Measurements from ENCODE around the gene SIPA1L3.

The SIPA1L3 gene

GRCh38 chr19:37950471-37951175, 43.6 kb downstream of the SIPA1L3 start:
- no peak for DNase-seq

DNA sequence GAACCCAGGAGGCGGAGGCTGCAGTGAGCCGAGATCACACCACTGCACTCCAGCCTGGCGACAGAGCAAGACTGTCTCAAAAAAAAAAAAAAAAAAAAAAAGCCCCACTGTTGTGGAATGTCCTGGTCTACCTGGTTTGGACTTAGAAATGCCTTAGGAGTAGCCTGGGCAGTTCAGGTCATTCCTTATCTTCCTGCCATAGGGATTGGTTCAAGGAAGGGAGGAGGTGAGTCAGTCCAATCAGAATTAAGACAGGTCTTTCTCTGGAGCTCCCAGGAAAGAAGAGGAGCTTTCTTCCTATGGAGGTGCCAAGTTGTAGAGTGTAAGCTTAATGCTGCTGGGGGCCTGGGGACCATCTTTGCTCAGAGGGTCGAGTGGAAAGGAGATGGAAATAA, 44.8 kb downstream of the SIPA1L3 start:
- no peak for DNase-seq

DNA sequence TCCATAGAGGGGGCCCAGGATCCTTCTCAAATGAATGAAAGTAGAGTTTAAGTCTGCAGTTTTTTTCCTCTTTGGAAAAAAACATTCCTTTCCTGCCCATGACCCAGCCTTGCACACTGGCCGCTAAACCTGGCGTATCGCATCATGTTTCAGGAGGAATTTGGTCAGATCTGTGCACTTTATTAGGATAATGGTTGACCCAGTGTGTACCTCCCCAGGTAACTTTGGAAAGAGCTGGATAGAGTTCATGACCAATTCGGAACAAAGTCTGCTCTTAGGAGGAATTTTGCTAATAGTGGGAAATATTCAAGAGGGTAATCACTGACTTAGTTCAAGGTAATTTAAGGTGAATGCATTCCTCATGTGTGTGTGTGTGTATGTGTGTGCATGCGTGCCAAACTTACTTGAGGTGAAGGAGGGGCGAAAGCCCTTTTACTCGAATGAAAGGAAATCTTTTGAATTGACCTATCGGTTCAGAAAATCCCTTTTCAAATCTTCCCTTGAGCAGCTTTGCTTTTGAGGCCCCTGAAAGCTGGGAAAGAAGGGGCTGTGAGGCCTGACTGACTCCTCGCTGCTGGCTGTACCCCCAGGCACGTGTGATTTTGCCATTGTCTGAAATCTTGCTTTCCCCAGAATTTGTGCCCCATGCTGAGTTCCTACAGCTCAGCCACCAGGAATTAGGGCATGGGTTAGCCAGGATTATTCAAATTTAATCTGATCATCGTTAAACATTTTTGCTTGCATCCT, 46.3 kb downstream of the SIPA1L3 start:
- DNase-seq, result no peak

GRCh38 chr19:37953918-37954303, 46.9 kb downstream of the SIPA1L3 start:
- no peak for DNase-seq

- DNase-seq, result no peak
Measured at GRCh38 chr19:37954421-37954874, 47.4 kb downstream of the SIPA1L3 start.

GRCh38 chr19:37955986-37956385, 49.0 kb downstream of the SIPA1L3 start:
- no peak for DNase-seq

- DNase-seq, result no peak
Measured at GRCh38 chr19:37957176-37957575, 50.2 kb downstream of the SIPA1L3 start.

- no peak for DNase-seq
Measured at GRCh38 chr19:37959665-37960114, 52.7 kb downstream of the SIPA1L3 start.

- DNase-seq, result no peak
Measured at GRCh38 chr19:37961198-37961597, 54.2 kb downstream of the SIPA1L3 start.

DNA sequence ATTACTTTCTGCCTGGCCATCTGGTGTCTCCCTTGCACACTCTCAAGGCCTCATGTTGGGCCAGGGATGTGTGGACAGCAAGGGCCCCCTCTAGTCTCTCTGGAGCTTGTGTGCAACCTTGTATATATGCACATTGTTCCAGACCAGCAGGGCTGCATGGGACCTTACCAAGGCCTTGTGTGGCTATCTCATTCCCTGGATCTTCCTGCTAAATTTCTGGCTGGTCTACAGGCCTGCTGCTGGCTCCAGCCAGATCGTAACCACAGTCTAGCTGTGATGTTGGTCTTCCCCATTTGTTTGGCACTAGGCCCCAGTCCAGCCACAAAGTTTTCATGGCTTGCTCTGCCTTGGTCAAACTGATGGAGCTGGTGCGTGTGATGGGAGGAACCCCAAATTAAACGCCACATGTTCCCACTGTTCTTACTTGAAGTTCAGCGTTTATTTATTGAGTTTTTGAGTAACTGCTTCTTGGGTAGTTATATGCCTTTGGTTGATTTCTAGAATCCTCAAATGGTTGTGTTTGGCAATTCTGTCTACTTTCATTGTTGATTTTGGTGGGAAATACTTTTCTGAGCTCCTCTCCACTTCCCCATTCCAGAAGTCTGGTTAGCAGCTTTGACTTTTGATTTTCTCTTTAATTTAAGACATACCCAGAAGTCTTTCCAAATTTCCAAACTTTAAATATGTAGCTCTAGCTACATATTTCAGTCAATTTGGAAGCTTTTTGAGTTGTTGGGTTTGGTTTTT, 56.4 kb downstream of the SIPA1L3 start:
- no peak for DNase-seq

GRCh38 chr19:37964109-37964508, 57.1 kb downstream of the SIPA1L3 start:
- no peak for DNase-seq

DNA sequence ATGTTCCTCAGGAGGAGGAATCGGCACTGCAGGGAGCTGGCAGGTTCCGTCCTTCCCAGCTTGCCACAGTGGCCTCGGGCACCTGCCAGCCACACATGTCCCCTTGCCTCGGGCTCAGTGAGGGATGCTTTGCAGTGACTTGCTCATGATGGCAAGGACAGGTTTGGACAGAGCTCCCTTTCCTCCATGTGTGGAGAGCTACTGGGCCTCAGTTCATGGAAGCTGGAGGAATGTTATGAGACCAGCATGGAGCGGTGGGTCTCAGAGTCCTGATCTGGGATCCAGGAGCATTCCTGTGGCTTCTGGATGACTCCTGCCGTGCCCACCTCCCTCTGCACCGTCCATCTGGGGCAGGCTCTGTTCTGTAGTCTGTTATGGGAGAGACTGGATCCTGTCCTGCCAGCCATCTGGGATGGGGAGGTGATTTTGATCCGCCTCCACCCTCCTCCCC, 59.2 kb downstream of the SIPA1L3 start:
- no peak for DNase-seq

DNA sequence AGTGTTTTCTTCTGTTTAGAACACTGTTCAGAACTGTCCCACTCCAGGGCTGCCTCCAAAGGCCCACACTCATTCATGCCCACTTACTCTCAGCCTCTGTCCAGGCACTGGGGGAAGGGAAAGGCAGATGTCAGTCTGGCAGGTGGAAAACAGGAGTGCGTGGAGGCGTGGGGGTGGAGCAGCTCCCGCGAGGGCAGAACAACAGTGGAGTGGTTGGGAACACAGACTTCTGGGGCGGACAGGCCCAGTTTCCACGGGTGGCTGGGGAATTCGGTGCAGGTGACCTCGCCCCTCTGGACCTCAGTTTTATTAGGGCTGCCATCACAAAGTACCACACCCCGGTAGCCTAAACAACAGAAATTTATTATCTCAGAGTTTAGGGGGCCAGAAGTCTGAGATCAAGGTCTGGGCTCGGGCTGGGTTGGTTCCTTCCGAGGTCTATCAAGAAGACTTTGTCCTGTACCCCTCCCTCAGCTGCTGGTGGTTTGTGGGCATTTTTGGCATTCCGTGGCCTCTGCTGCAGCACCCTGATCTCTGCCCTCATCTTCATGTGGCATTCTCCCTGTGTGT, 59.7 kb downstream of the SIPA1L3 start:
- DNase-seq, result no peak

DNA sequence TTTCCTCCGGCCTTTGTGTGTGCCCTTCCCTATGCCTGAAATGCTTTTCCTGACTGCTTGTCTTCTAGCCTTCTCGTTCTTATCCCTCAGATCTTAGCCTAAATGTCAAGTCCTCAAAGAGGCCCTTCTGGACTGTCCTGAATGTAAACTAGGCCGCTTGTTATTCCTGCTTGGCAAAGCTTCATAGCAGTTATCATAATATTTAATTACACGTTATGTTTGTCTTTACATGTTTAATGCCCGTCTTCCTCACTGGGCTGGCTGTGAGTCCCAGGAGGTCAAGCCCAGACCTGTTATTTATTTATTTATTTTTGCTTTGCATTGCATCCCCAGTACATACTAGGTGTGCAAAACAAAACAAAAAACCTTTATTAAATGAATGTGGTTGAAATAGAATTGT, 62.7 kb downstream of the SIPA1L3 start:
- DNase-seq, result no peak

DNA sequence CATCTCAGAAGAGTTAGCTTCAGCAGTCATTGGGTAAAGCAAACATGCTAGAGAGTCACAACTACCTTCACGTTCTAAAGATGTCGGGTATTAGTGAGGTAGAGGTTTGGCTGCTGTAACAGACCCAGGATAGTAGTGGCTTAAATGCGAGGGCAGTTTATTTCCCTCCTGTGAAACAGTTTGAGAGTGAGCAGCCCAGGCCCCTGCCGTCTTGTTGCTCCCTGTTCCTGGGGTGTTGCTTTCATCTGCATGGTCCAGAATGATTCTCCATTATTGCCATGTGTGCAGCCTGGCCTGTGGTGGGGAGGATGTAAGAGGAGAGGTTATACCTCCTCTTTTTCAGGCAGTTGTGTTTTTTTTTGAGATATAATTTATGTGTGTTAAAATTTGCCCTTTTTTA, 63.7 kb downstream of the SIPA1L3 start:
- no peak for DNase-seq

- no peak for DNase-seq
Measured at GRCh38 chr19:37972803-37973202, 65.8 kb downstream of the SIPA1L3 start.

- no peak for DNase-seq
Measured at GRCh38 chr19:37973666-37974065, 66.7 kb downstream of the SIPA1L3 start.

DNA sequence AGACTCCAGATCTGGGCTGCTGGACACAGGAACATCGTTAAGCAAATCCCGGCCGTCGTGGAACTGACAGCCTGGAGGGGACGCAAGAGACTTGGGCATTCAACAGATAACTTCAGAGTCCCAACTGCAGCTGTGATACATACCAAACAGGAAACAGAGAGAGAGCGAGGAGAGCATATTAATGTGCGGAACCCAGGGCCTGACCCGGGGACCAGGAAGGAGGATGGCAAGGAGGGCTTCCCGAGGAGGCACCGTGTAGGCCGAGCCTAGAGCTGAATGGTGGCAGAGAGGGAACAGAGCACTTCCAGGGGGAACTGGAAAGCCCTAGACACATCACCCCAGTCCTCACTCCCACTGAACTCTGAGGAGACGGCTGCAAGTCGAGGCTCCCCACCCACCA, 68.1 kb downstream of the SIPA1L3 start:
- no peak for DNase-seq

- no peak for DNase-seq
Measured at GRCh38 chr19:37975596-37976515, 68.8 kb downstream of the SIPA1L3 start.

- no peak for DNase-seq
Measured at GRCh38 chr19:37977391-37977790, 70.4 kb downstream of the SIPA1L3 start.

GRCh38 chr19:37977992-37978391, 71.0 kb downstream of the SIPA1L3 start:
- DNase-seq, result no peak

- no peak for DNase-seq
Measured at GRCh38 chr19:37979547-37980082, 72.6 kb downstream of the SIPA1L3 start.
